ENCODE data around the gene COPS2.
"Not testable (repeated sequence)": the region's sequence is repeated elsewhere in the genome, so short reads cannot be mapped to it uniquely, and the experiment has no call there.

COPS2 gene

GRCh38 chr15:49101536-49101935, 53.9 kb downstream of the COPS2 start:
- no peak for DNase-seq

- DNase-seq = no peak
Measured at GRCh38 chr15:49096090-49096750, 59.2 kb downstream of the COPS2 start.

- DNase-seq = no peak
Measured at GRCh38 chr15:49094923-49095322, 60.5 kb downstream of the COPS2 start.

GRCh38 chr15:49093252-49094105, 61.9 kb downstream of the COPS2 start:
- no peak for DNase-seq

- no peak for DNase-seq
Measured at GRCh38 chr15:49088996-49089395, 66.4 kb downstream of the COPS2 start.

GRCh38 chr15:49085696-49086459, 69.5 kb downstream of the COPS2 start:
- DNase-seq = no peak

DNA sequence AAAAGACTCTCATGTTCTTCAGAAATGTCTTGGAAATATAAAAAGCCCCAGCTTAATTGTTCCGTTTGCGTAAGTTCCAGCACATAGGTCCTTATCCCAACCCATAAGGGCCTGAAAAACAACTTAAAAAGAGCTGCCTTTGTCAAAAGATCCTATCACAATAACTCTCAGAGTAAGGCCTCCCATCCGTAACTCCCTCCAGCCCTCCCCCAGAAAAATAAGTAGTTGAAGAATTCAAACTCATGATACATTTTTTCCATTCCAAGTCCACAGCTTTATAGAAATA, 71.2 kb downstream of the COPS2 start:
- no peak for DNase-seq

GRCh38 chr15:49083401-49084284, 71.8 kb downstream of the COPS2 start:
- no peak for DNase-seq

- no peak for DNase-seq
Measured at GRCh38 chr15:49082960-49083359, 72.4 kb downstream of the COPS2 start.

DNA sequence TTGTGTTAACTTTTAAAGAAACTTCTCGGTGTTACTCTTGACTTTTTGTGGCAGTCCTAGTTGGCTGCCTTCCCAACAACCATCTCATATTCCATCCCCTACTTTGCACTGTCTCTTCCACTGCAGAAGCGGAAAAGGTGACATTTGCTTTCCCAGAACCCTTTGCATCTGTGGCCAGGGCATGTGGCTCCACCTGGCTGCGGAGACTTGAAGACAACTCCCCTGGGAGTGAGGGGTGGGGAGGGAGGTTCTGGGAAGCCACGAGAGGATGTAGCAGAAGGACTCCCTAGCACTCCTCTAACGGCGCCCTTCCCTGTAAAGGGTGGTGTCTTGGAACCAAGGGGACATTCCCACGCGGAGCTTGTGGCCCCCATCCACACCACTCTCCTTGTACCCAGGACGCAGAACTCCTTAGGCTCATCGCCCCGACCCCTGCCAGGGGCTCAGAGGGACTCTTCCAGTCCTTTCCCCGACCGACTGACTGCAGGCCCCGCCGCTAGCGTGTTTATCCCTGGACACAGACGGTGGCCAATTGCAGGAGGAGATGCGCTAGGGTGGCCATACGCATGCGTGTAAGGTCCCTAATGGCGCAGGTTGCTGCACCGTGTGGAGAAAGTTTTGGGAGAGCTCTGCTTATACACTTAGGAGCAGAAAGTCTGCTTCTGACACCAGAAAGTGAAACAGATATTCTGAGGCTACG, 75.9 kb downstream of the COPS2 start:
- DNase-seq = no peak

- no peak for DNase-seq
Measured at GRCh38 chr15:49075881-49076280, 79.5 kb downstream of the COPS2 start.

DNA sequence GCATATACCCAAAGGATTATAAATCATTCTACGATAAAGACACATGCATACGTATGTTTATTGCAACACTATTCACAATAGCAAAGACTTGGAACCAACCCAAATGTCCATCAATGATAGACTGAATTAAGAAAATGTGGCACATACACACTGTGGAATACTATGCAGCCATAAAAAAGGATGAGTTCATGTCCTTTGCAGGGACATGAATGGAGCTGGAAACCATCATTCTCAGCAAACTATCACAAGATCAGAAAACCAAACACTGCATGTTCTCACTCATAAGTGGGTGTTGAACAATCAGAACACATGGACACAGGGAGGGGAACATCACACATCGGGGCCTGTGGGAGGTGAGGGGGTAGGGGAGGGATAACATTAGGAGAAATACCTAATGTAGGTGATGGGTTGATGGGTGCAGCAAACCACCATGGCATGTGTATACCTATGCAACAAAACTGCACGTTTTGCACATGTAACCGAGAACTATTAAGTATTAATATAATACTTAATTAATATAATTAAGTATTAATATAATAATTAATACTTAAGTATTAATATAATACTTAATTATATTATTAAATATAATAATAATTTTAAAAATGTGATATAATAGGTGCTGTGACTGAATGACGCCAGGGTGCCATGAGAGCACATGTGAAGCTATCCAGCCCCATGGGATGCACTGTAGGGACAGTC, 80.7 kb downstream of the COPS2 start:
- DNase-seq = not testable (repeated sequence)

Data from CD4-positive, alpha-beta T cell treated with Interferon alpha-2 for 1 hour (primary cell).